T-cell (primary cell): ENCODE results near the gene MCTP1. TPM values are rescaled to one million over a fixed set of nuclear protein-coding genes. Genes with fewer than 3 reads are reported as not detected.

Source experiments
- ATAC-seq, 4 experiments: fragments of 200-7000 bp in 3 of 4; fragments of 150-1000 bp in 1 of 4; cut with Tn5 transposase; replicated peaks in 1 of 4; 1 replicate in 3 of 4; 2 replicates in 1 of 4; pipeline ENCODE4 v1.10.0; 2021; ENCODE audit warnings: moderate library complexity in 3 of 4, mild to moderate bottlenecking in 2 of 4, moderate number of reproducible peaks in 1 of 4
- CTCF ChIA-PET, 2 donors: fragments of 300-600 bp; sonication (Branson Sonifier 250); formaldehyde crosslinking; loops; one replicate each; lab custom pipeline; 2022; ENCODE audit warnings: antibody characterized with exemption in 2 of 2; lab: Charles Lee
- POLR2A ChIA-PET, 2 donors: fragments of 300-600 bp; sonication (Branson Sonifier 250); formaldehyde crosslinking; loops; one replicate each; lab custom pipeline; 2022; ENCODE audit warnings: antibody characterized with exemption in 2 of 2; lab: Charles Lee
- DNase-seq, 35 experiments: peaks; one replicate each; pipeline versions ENCODE4 v3.0.0 to v3.0.0-alpha.2; 2013 to 2023
- H3K27ac ChIP-seq: one replicate; pipeline ENCODE4 v1.5.1; 2013; ENCODE audit warnings: low read length
- H3K27me3 ChIP-seq, 2 experiments: replicated peaks in 1 of 2; 1 replicate in 1 of 2; 2 replicates in 1 of 2; pipeline versions ENCODE4 v1.6.1 to v1.7.0; 2013; ENCODE audit warnings: low read length in 1 of 2, mixed read lengths in 1 of 2; ENCODE audit not compliant: control insufficient read depth in 2 of 2, insufficient read depth in 2 of 2; ENCODE audit errors: extremely low read depth in 1 of 2
- H3K36me3 ChIP-seq, 2 donors: 1 replicate in 1 of 2; 2 replicates in 1 of 2; pipeline versions ENCODE4 v1.6.1 to v1.7.0; 2013; ENCODE audit warnings: low read length in 1 of 2; ENCODE audit not compliant: control insufficient read depth in 2 of 2, insufficient read depth in 1 of 2; ENCODE audit errors: extremely low read depth in 1 of 2
- H3K4me1 ChIP-seq, 2 experiments: 1 replicate in 1 of 2; 2 replicates in 1 of 2; pipeline versions ENCODE4 v1.6.1 to v1.7.0; 2013; ENCODE audit warnings: low read length in 2 of 2, mixed read lengths in 1 of 2; ENCODE audit not compliant: insufficient read depth in 2 of 2, control insufficient read depth in 1 of 2; ENCODE audit errors: extremely low read depth in 1 of 2
- H3K4me3 ChIP-seq, 2 donors: 1 replicate in 1 of 2; 2 replicates in 1 of 2; pipeline versions ENCODE4 v1.5.1 to v1.7.0; 2013; ENCODE audit warnings: mild to moderate bottlenecking in 2 of 2, low read length in 1 of 2, moderate library complexity in 1 of 2; ENCODE audit not compliant: control insufficient read depth in 1 of 2; ENCODE audit errors: extremely low read depth in 1 of 2
- H3K9me3 ChIP-seq: 2 replicates; pipeline ENCODE4 v1.7.0; 2013
- H3K27ac Mint-ChIP-seq, 2 donors: one replicate each; pipeline ENCODE4 v1.8.0; 2020 to 2021; ENCODE audit warnings: mild to moderate bottlenecking in 2 of 2, mixed read lengths in 2 of 2
- H3K27me3 Mint-ChIP-seq, 2 donors: one replicate each; pipeline ENCODE4 v1.8.0; 2021 to 2022; ENCODE audit warnings: mixed read lengths in 2 of 2
- H3K36me3 Mint-ChIP-seq: one replicate; pipeline ENCODE4 v1.8.0; 2021; ENCODE audit warnings: mixed read lengths
- H3K4me1 Mint-ChIP-seq, 3 donors: one replicate each; pipeline ENCODE4 v1.8.0; 2020 to 2022; ENCODE audit warnings: mixed read lengths in 3 of 3, mild to moderate bottlenecking in 1 of 3
- H3K4me3 Mint-ChIP-seq, 3 donors: one replicate each; pipeline ENCODE4 v1.8.0; 2020 to 2022; ENCODE audit warnings: mild to moderate bottlenecking in 3 of 3, mixed read lengths in 3 of 3, moderate library complexity in 3 of 3
- H3K9me3 Mint-ChIP-seq, 3 donors: one replicate each; pipeline ENCODE4 v1.8.0; 2020 to 2022; ENCODE audit warnings: mixed read lengths in 3 of 3
- WGBS: methylation state at CpG from one replicate; pipeline ENCODE4 v1.1.5; 2013; ENCODE audit warnings: missing lambda C conversion rate; ENCODE audit not compliant: insufficient coverage; 5-methylcytosine and 5-hydroxymethylcytosine counted together
- total RNA-seq, 35 experiments: library from RNA in 6 of 35; stranded (reverse) in 6 of 35; fragments of 120-200 nt in 1 of 35; gene quantifications; one replicate each; pipeline versions ENCODE4 v1.2.1 to v1.2.4 and lab custom pipeline; 2013 to 2026

The MCTP1 gene
- total RNA-seq, 5 donors from 2014 or later (not counting 1 experiment from before 2014, with no cell fraction given), result 0.21 to 2.9 (median 1.7) TPM; not detected in 1

GRCh38 chr5:95256991-95257390 is 27.9 kb downstream of the MCTP1 start:
- no peak for DNase-seq
- no peaks in the 10 kb centered on the region for H3K4me1 Mint-ChIP-seq
- POLR2A ChIA-PET, result no interaction called here
- no peaks in the 10 kb centered on the region for H3K9me3 Mint-ChIP-seq
- H3K36me3 Mint-ChIP-seq, result no peaks in the 10 kb centered on the region
- Histone ChIP-seq H3K36me3 (no peaks in the 10 kb centered on the region), H3K27me3 (peaks cover 0 to 3% of the 10 kb centered on the region in 2 experiments), H3K9me3 (no peaks in the 10 kb centered on the region), H3K27ac (no peak overlapping the region), H3K4me1 (no peaks in the 10 kb centered on the region), H3K4me3 (no peak overlapping the region)
- no peak overlapping the region for H3K27ac Mint-ChIP-seq
- CTCF ChIA-PET, result no interaction called here
- no peak overlapping the region for H3K4me3 Mint-ChIP-seq
- peaks cover 6 to 8% of the 10 kb centered on the region in 2 donors for H3K27me3 Mint-ChIP-seq
- ATAC-seq, result no peak

- no peaks in the 10 kb centered on the region for H3K36me3 Mint-ChIP-seq
- no peak overlapping the region for H3K4me3 ChIP-seq
- ATAC-seq (no peak), DNase-seq (no peak)
- H3K36me3 ChIP-seq, result no peaks in the 10 kb centered on the region
- H3K27ac ChIP-seq, result no peak overlapping the region
- no peak overlapping the region for H3K27ac Mint-ChIP-seq
- POLR2A ChIA-PET, result no interaction called here
- no peaks in the 10 kb centered on the region for H3K9me3 Mint-ChIP-seq
- CTCF ChIA-PET, result no interaction called here
- no CpG with 5 or more reads among the region's 2 CpGs for WGBS
- no peaks in the 10 kb centered on the region for H3K9me3 ChIP-seq
- H3K4me1 ChIP-seq, result no peaks in the 10 kb centered on the region
- H3K4me3 Mint-ChIP-seq, result no peak overlapping the region
- peaks cover 0 to 3% of the 10 kb centered on the region in 2 experiments for H3K27me3 ChIP-seq
- H3K4me1 Mint-ChIP-seq, result no peaks in the 10 kb centered on the region
- H3K27me3 Mint-ChIP-seq, result peaks cover 6% of the 10 kb centered on the region in 2 donors
Measured at GRCh38 chr5:95256446-95256845, 28.4 kb downstream of the MCTP1 start.

GRCh38 chr5:95252801-95253200 is 32.1 kb downstream of the MCTP1 start:
- peaks cover 2 to 4% of the 10 kb centered on the region in 2 donors for H3K27me3 Mint-ChIP-seq
- H3K4me1 ChIP-seq, result no peaks in the 10 kb centered on the region
- H3K9me3 Mint-ChIP-seq, result no peaks in the 10 kb centered on the region
- POLR2A ChIA-PET, result no interaction called here
- no peak for DNase-seq
- H3K27ac ChIP-seq, result no peak overlapping the region
- H3K36me3 Mint-ChIP-seq, result no peaks in the 10 kb centered on the region
- no peaks in the 10 kb centered on the region for H3K4me1 Mint-ChIP-seq
- CTCF ChIA-PET, result no interaction called here
- no peak for ATAC-seq
- no peak overlapping the region for H3K4me3 Mint-ChIP-seq
- no peaks in the 10 kb centered on the region for H3K9me3 ChIP-seq
- H3K27me3 ChIP-seq, result peaks cover 0 to 3% of the 10 kb centered on the region in 2 experiments
- no peak overlapping the region for H3K4me3 ChIP-seq
- no peaks in the 10 kb centered on the region for H3K36me3 ChIP-seq
- no peak overlapping the region for H3K27ac Mint-ChIP-seq

GRCh38 chr5:95251185-95251584 is 33.7 kb downstream of the MCTP1 start:
- Histone ChIP-seq H3K4me3 (no peak overlapping the region), H3K27me3 (peaks cover 0 to 1% of the 10 kb centered on the region in 2 experiments), H3K36me3 (no peaks in the 10 kb centered on the region), H3K4me1 (no peaks in the 10 kb centered on the region), H3K9me3 (no peaks in the 10 kb centered on the region), H3K27ac (no peak overlapping the region)
- H3K9me3 Mint-ChIP-seq, result no peaks in the 10 kb centered on the region
- ChIA-PET POLR2A (no interaction called here), CTCF (interaction anchor here in 1 of 2 donors (0.6 kb wide), 1 partner anchor 329 kb away, joined by 3 read pairs; no protein-coding TSS in a partner anchor)
- H3K4me3 Mint-ChIP-seq, result no peak overlapping the region
- WGBS, result 80% methylated on average over 2 of the region's 3 CpGs
- no peak overlapping the region for H3K27ac Mint-ChIP-seq
- H3K36me3 Mint-ChIP-seq, result no peaks in the 10 kb centered on the region
- DNase-seq (no peak), ATAC-seq (no peak)
- no peaks in the 10 kb centered on the region for H3K4me1 Mint-ChIP-seq
- H3K27me3 Mint-ChIP-seq, result peaks cover 2 to 4% of the 10 kb centered on the region in 2 donors

- no peaks in the 10 kb centered on the region for H3K9me3 ChIP-seq
- POLR2A ChIA-PET, result no interaction called here
- 80% methylated on average over 8 of the region's 8 CpGs for WGBS
Measured at GRCh38 chr5:95244479-95244878, 40.4 kb downstream of the MCTP1 start.

GRCh38 chr5:95241635-95242034 is 43.3 kb downstream of the MCTP1 start:
- Mint-ChIP-seq H3K4me1 (no peaks in the 10 kb centered on the region), H3K27me3 (peaks cover 0 to 16% of the 10 kb centered on the region in 2 donors), H3K36me3 (no peaks in the 10 kb centered on the region), H3K9me3 (peaks cover 0 to 12% (median 9%) of the 10 kb centered on the region in 3 donors), H3K4me3 (no peak overlapping the region), H3K27ac (no peak overlapping the region)
- WGBS, result no CpG with 5 or more reads among the region's 3 CpGs
- CTCF ChIA-PET, result no interaction called here
- Histone ChIP-seq H3K27me3 (peaks cover 0 to 6% of the 10 kb centered on the region in 2 experiments), H3K4me3 (no peak overlapping the region), H3K36me3 (no peaks in the 10 kb centered on the region), H3K27ac (no peak overlapping the region), H3K4me1 (peaks cover 0 to 2% of the 10 kb centered on the region in 2 experiments), H3K9me3 (no peaks in the 10 kb centered on the region)
- POLR2A ChIA-PET, result no interaction called here
- no peak for ATAC-seq
- DNase-seq, result no peak

More at GRCh38 chr5:95244479-95244878, 40.4 kb downstream of the MCTP1 start:
- Mint-ChIP-seq H3K36me3 (no peaks in the 10 kb centered on the region), H3K27ac (no peak overlapping the region), H3K9me3 (peaks cover 0 to 12% (median 9%) of the 10 kb centered on the region in 3 donors), H3K27me3 (peaks cover 0 to 9% of the 10 kb centered on the region in 2 donors), H3K4me3 (no peak overlapping the region), H3K4me1 (no peaks in the 10 kb centered on the region)
- CTCF ChIA-PET, result no interaction called here
- Histone ChIP-seq H3K4me3 (no peak overlapping the region), H3K4me1 (peaks cover 0 to 2% of the 10 kb centered on the region in 2 experiments), H3K36me3 (no peaks in the 10 kb centered on the region), H3K27me3 (peaks cover 0 to 6% of the 10 kb centered on the region in 2 experiments), H3K27ac (no peak overlapping the region)
- DNase-seq (no peak), ATAC-seq (no peak)

GRCh38 chr5:95241161-95241560 is 43.7 kb downstream of the MCTP1 start:
- ATAC-seq, result no peak

More at GRCh38 chr5:95241161-95241560, 43.7 kb downstream of the MCTP1 start:
- H3K36me3 ChIP-seq, result no peaks in the 10 kb centered on the region
- no peaks in the 10 kb centered on the region for H3K9me3 ChIP-seq
- no peak overlapping the region for H3K27ac ChIP-seq
- Mint-ChIP-seq H3K27me3 (peaks cover 0 to 16% of the 10 kb centered on the region in 2 donors), H3K36me3 (no peaks in the 10 kb centered on the region), H3K9me3 (peaks cover 0 to 12% (median 9%) of the 10 kb centered on the region in 3 donors), H3K27ac (no peak overlapping the region), H3K4me3 (no peak overlapping the region), H3K4me1 (no peaks in the 10 kb centered on the region)
- no peak for DNase-seq
- H3K4me3 ChIP-seq, result no peak overlapping the region
- ChIA-PET CTCF (no interaction called here), POLR2A (no interaction called here)
- H3K27me3 ChIP-seq, result peaks cover 0 to 6% of the 10 kb centered on the region in 2 experiments
- H3K4me1 ChIP-seq, result peaks cover 0 to 2% of the 10 kb centered on the region in 2 experiments
